Measurements from ENCODE around the gene FAM180B.

GRCh38 chr11:47560426-47560825 is 26.1 kb upstream of the FAM180B start:
- TF ChIP-seq CEBPB (IDR thresholded peaks at IDR 0.05): no peak
- TF ChIP-seq CREB1 (IDR thresholded peaks at IDR 0.05; ENCODE audit: low read depth): no peak
- no peak for TF ChIP-seq RAD21 (IDR thresholded peaks at IDR 0.05; ENCODE audit: low read depth)
- TF ChIP-seq, protein P1, sequence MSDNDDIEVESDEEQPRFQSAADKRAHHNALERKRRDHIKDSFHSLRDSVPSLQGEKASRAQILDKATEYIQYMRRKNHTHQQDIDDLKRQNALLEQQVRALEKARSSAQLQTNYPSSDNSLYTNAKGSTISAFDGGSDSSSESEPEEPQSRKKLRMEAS (IDR thresholded peaks at IDR 0.05): no peak
